ENCODE data around the gene TSPAN5.

TSPAN5 gene

DNA sequence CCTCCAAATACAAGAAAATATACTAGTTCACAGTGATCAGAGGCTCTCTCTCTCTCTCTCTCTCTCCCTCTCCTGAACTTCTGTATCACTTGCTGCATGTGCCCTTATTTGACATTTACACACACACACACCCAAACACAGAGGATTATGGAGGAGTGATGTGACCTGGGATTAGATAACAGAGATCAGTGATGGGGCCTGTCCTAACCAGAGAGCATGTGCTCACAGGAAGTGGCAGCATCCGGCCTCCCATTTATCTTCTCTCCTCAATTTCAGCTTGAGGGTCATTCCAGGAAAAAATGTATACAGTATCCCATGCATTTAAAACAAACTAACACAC lies 143.0 kb downstream of the TSPAN5 start:
- DNase-seq = no peak

DNA sequence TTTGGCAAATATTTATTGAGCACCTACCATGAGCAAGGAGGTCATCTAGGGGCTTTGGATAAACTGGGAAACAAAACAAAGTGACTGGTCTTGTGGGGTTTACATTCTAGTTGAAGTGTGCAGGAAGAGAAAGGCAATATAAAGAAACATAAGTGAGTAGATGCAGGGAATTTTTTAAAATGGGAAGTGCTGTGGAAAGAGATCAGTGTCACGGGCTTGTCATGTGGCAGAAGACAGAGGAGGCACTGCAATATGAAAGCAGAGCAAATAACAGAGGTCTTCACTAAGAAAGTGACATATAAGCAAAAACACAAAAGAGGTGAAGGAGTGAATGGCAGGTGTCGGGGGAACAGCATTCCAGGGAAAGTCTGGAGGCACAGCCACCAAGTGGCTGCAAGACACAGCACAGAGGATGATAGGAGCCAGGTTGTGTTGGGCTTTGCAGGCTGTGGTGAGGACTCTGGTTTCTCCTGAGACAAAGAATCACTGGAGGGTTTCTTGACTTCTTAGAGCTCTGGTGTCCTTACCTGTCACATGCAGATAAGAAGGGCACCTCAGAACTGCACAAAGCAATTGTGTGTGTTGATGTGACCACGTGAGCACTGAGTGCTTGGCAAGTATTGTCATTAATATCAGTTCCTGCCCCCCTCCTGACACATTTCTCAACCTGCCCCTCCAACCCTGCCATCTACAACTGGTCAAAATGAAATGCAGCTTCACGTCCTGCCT lies 143.5 kb downstream of the TSPAN5 start:
- DNase-seq = no peak

DNA sequence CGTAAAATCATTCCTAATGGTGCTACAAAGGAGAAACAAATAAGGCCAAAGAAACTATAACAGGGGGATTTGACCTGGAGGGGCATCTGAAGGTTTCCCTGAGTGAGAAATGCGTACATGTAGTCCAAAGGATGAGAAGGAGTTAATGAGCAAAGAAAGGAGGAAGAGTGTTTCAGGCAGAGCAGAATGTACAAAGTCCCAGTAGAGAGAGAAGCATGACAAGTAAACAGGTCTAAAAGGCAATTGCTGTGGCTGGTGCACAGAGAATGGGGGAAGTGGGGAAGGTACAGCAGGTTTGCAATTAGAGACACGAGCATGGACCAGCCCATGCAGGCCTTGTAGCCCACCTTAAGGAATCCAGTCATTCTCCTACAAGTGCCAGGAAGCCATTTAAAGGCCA lies 145.5 kb downstream of the TSPAN5 start:
- DNase-seq = no peak

DNA sequence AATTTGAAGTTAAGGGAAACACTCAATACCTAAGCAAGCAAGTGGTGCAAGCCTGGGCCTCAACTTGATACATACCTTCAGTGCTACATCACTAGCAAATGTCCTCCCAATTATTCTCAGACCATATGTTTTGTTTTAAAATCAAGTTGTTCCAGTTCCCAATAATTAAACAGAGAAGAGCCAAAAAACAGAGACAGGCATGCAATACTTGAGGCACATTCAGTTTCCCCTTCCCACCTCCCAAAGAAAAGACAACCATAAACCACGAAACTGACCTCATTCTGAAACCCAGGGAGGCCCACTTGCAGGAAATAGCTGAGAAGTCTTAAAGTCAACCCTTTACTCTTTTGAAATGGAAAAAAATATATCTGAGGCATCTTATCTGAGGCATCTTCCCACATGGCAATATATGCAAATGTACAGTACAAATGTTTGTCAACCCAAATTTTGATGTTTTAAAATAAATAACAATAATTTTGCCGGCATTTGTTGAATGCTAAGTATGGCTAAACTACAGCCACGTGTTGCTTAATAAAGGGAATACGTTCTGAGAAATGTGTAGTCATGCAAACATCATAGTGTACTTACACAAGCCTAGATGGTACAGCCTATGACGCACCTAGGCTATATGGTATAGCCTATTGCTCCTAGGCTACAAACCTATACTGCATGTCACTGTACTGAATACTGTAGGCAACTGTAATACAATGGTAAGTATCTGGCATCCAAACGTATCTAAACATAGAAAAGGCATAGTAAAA lies 147.5 kb downstream of the TSPAN5 start:
- DNase-seq = peak; percentile 71

DNA sequence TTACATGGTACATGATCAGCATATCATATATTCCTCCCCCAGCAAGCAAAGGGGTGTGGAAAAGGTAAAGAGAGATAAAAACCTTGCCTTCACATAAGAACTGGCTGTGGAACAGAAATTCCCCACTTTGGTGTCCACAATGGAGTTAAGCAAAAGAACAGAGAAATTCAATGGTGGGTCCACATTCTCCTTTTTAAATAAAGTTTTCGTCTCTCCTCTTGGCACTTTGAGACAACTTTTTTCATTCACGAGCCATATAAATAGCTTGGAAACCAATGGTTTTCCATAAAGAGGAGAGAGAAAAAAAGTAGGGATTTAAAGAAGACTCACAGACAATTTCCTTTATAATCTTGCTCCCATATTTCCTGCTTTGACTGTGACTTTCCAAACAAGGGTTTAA lies 148.1 kb downstream of the TSPAN5 start:
- no peak for DNase-seq

DNA sequence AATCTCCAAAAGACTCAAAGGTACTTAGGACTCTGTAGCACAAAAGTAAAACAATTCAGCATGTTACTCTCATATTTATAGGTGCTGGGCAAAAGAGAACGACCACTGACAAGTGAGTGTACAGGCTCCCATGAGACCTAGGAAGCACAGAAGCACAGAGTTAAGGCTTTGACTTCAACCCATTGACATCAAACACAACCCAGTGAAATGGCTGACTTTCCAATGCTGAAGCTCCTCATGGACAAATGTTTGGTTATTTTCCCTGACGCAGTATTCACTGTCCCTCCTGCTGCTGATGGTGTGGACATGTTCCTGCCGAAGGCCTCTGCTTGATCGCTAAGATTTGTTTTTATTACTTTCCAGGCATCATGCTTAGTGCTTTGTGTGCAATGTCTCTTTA lies 148.7 kb downstream of the TSPAN5 start:
- no peak for DNase-seq

DNA sequence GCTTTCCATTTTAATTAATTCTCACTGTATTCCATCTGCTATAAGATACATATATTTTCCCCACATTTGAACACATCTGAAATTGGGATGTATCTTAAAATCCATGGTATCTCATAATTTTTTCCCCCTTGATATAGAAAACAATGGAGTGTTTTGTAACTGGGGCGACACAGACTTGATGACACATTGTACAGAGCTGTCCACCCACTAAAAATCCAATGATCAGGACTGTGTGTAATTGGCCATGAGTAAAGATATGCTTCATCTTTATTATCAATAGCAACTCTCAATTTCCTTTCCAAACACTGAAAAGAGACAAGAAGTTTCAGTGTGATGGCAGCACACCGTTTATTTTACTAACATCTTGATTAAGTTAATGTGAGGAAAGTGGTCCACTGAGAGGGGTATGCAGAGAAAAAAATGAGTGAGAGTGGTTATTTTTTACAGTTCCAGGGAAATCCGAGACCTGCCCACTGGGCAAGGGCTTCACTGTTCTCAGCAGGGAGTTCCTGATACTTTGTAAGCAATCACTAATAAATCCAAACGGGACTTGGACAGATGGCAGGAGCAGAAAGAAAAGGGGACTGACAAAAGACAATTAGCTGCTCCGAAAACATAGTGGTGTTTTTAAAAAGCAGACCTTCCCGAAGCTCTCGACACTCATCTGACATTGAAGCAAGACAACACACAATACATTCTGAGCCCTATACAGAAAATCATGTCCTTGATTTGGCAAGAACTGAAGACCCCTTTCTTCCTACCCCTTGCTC lies 149.4 kb downstream of the TSPAN5 start:
- no peak for DNase-seq

DNA sequence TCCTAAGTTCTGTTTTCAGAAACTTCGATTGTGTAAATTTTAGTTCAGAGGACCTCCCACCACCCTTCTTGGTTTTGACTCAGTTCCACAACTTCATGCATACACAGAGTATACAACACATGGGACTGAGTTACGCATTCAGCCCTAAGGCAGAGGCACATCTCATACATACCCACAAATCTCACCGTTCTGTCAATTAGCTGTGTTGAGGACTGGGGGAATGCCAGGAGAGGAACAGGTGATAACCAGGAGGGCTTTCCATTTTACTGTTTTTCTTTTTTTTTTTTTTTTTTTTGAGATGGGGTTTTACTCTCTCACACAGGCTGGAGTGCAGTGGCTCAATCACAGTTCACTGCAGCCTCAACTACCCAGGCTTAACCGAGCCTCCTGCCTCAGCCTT lies 150.2 kb downstream of the TSPAN5 start:
- DNase-seq = no peak

DNA sequence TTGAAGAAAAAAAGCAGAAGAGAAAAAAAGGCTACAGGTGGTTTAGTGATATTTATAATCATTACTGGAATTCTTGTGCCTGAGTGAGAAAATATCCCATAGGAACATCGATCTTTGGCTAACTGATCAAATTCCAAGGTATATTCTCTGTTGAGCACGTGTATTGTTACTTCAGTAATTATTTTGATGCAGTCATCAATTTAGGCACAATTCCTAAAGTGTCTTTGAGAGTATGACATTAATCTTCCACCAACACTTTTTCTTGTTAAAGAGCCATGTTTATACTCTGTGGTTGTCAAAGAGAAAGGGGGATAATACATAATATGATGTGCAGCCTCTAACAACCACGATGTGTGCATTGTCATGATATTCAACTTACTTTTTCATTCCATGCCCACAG lies 151.1 kb downstream of the TSPAN5 start:
- DNase-seq = no peak

DNA sequence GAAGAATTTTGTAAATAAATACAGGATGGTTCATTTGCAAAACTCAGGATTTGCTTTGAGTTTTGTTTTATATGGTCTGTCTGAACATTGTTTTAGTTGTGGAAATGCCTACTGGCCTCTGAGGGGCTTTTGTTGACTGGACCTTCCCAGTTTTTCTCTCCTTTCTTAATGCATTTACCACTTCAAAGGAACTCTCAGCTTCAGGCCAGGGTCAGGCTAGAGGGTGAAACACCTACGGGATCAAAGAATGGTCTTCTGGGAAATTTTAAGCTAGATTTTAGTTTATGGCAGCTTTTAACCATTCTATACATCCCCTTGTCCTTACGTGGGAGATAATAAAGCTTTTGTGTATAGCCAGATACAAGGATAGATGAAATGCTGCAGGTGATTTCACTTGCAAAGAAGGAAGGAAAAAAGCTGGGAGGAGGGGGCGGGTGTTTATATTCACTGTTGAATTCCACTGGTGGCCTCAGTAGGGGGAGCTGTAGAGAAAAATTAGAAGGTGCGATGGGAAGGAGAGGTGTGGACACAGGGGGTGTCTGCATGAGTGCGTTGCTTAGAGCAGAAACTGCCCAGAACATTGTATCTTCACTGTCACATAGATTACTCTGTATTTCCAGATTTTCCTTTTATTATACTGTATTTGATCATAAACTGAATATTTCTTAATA lies 151.8 kb downstream of the TSPAN5 start:
- DNase-seq = no peak

DNA sequence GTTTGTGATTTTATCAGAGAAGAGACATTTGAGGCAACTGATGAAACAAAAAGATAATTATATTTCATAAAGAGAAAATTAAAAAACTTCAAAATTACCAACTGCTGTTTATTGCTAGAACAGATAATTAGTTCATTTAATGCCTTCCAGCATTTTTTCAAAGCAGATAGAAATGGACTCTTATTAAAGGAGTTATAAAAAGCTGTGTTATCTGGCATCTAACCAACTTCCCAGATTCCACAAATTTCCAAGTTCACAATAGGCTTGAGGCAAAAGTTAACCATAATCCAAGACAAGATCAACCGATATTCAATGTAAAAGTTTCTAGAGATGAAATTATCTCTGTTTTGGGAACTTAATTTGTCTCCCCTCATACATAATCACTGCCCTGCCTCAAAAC lies 152.4 kb downstream of the TSPAN5 start:
- no peak for DNase-seq

DNA sequence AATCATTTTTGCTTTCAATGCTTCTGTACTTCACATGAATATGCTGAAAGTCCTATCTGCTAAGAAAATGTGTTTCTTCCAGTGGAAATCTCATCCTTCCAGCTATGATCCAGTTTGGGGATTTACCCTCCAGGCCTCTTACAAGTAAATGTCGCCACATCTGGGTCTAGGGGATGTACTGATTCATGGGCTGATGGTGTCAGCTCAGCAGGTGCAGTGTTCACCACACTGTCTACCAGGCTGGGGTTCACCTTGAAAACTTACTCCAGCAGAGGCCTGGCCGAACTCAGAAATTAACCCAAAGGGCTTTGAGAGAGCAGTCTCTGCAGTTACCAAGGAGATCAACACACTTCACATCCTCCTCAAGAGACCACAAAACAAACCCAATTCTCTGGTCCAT lies 154.3 kb downstream of the TSPAN5 start:
- DNase-seq = no peak

DNA sequence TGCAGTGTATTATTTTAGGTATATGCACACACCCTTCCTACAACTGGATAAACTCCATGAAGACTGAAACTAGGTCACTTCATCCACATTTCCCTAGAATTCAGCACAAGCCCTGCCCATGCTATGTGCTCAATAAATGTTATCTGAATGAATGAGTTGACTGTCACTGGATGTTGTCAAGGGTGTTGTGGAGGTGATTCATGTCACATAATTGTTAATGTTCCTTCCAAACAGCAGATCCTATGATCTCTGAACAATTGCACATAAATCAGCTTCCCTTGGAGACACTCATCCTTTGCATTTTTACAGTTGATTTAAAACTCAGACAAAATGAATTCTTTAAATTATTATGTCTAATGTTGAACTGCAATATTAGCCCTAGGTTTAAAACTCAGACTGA lies 154.7 kb downstream of the TSPAN5 start:
- no peak for DNase-seq

DNA sequence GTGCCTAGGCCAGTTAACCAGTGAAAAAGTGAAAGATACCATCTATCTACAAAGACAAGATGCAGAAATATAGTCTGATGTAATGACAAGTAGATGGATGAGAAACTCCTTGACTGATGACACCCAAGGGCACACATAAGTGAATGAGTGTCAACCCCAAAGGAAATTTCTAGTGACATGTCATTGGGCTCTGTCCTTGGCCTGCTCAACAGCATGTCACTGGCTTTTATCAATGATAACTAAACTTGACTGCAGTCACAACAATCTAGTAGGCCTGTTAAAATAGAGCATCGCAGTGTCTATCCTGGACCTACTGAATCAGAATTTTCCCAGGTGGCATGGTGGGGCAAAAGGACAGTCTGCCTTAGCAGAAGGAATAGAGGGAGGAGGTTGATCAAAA lies 155.8 kb downstream of the TSPAN5 start:
- no peak for DNase-seq

DNA sequence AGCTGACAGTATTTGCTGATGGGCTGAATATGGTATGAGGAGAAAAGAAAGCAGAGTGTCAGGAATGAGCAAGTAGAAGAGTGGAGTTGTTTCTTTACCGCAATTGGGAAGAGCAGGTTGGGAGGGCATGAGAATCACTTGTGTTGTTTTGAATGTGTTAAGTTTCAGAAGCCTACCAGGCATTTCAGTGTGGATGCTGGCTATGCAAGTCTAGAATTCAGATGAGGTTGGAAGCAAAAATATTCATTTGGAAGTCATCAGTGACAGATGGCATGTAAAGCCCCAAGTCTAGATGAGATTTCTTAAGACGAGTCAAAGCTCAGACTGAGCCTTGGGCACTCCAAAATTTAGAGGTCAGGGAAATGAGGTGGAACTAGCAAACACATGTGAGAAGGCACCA lies 156.4 kb downstream of the TSPAN5 start:
- no peak for DNase-seq

DNA sequence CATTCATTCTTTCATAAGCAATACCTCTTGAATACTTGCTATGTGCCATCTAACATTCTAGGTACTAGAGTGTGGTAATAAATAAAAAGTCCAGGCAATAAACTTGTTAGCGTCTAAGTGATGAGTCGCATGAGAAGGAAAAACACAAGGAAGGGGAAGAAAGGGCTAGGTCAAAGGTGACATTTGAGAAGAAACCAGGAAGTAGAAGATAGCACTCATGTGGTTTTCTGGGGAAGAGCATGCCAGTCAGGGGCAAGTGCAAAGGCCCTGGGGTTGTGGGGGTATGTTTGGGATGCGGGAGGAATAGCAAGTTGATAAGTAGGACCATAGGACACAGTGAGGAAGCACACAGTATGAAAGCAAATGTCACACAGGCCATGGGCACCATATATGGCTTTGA lies 157.0 kb downstream of the TSPAN5 start:
- DNase-seq = peak; percentile 20

DNA sequence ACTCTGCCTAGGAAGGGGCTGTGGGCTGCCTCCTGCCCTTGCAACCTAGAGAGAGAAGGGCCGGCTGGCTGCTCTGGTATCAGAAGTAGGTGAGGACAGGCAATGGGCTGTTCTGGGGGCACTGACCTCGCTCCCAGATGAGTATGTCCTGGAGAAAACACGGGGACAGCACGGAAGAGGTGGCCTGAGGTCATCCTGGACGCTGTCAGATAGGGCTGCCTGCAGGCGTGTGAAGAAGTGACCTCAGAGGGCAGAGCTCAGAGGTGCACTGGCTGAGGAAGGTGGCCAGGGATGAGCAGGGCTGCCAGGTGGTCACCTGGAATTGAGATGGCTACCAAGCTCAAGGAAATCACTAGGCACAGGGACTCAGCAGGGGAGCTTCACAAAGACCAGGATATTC lies 159.6 kb downstream of the TSPAN5 start:
- DNase-seq = no peak

DNA sequence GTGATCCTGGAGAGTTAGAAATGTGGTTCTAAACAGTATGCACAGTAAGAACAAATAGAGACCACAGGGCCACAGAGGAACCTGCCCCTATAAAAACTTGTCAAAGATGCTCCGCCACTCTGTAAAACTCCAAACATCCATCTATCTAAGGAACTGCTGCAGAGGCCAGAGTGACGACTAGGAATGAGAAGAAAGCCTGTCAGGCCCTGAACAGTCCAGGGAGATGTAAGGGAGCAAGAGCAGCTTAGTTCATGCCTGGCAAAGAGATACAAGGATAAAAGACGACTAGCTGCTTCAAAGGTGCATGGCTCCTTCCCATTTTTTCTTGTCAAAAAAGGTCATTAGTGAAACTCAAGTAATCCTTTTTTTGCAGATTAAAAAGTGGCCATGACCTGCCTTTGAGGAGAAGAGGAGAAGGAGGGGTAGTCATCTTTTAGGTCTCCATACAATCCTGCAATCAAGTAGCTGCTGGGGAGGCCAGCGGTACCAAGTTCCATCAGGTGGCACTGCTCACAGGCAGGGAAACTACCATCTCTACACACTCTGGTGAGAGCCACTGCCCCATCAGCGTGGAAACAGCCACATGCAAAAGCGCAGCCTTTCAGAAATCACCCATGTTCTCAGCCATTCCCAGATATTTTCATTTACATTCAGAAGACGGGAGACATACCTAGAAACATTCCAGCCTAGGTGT lies 162.1 kb downstream of the TSPAN5 start:
- no peak for DNase-seq

DNA sequence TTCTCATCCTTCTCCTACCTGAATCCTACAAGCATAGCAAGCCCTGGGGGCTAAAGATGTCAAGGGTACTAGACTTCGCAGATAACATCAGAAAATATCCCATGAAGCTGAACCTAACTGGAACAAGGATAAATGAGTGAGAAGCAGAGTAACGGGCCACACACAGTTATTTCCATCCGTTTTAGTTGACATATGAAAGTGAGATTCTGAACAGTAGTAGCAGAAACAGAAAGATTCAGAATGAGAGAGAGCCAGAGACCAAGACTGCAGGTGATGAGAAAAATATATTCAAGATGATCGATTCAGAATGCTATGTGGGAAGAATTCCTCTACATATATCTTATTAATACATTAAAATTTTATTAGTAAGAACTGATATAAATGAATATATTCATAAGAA lies 165.1 kb downstream of the TSPAN5 start:
- no peak for DNase-seq

DNA sequence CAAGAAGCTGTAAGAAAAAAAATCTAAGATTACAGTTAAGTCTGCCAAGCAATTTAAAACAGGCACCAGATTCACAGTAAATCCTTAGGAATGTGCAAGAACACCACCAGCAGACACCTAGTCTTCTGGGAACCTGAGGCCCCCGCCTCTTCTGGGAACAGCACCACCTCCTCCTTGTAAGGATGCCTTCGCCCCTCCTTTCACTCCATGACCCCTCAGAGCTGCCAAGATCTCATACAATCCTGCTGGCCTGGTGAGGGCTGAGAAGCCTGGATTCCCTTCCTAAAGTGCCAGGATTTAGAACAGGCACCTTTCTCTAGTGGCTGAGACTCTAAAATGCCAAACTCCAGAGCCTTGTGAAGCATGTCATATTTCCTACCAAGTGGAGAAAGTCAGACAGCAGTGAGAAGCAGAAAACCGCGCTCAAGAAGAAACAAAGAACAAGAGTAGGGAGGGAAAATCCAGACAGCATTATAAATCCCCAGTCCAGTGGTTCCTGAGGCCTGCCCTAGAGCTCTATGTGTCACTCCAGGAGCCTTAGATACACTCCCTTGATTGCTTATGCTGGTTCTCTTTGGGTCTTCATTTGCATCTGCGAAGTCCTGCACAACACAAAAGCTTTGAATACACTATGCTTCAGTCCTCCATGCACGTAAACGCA lies 166.4 kb downstream of the TSPAN5 start:
- DNase-seq = no peak

DNA sequence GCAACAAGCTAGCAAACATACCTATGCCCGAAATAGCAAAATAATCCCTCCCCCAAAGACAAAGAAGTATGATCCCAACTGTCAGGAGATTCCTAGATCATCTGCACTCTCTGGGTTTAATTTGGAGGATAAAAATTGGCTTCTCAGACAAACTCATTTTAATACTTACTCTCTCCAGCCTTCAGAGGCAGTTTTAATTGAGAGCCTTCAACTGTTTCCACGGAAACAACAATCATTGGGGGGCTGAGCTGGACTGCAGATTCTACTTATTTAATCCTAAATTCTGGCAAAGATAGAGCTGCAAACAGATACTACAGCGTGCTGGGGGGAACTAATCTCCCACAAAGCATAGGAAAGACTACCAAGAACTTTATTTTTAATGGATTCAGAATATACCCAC lies 168.2 kb downstream of the TSPAN5 start:
- DNase-seq = no peak

DNA sequence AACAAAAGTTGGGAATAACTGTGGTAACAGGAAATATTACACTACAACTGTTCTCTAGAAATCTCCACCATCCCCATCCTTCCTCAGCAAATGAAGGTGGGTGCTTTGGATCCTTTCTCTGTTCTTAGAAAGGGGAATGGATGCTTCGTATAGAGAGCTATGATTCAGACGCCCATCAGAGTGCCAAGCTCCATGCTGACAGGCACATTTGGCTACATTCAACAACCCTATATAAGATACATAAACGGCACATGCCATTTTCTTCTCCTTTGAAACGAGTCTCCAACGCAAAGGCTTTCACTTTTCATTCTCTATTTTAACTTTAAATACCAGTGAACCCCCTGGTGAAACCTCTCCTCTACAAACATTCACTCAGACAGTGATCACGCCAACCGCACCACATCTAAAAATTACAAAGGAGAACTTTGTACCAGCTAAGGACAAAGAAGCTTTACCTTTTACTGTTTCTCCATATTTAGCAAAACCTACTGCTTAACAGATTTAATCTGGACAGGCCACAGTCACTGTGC lies 172.5 kb downstream of the TSPAN5 start:
- no peak for DNase-seq
